ENCODE data around the gene EPHB6. TPM values are rescaled to one million over a fixed set of nuclear protein-coding genes. Genes with fewer than 3 reads are reported as not detected.

The EPHB6 gene
- total RNA-seq, 1 donor, result 4.0 TPM

- Histone ChIP-seq H3K4me3 (ENCODE audit: insufficient read depth, low read length) (no peak overlapping the region), H3K36me3 (ENCODE audit: insufficient read depth, low read length) (no peaks in the 10 kb centered on the region), H2AFZ (ENCODE audit: low read length) (no peak overlapping the region), H3K27ac (ENCODE audit: low read depth, low read length) (no peak overlapping the region), H4K20me1 (ENCODE audit: insufficient read depth, low read length) (no peaks in the 10 kb centered on the region), H3K9me3 (ENCODE audit: low read depth, low read length) (no peaks in the 10 kb centered on the region), H3K79me2 (ENCODE audit: insufficient read depth, low read length) (no peaks in the 10 kb centered on the region), H3K4me1 (ENCODE audit: insufficient read depth, low read length) (no peaks in the 10 kb centered on the region), H3K4me2 (ENCODE audit: insufficient read depth, low read length) (no peak overlapping the region), H3K27me3 (ENCODE audit: insufficient read depth, low read length) (peaks cover 11% of the 10 kb centered on the region)
- no peak for DNase-seq (ENCODE audit: insufficient read length, low spot score, missing footprints)
- TF ChIP-seq CTCF (IDR thresholded peaks at IDR 0.05; ENCODE audit: extremely low read depth, low read depth, low read length), result no peak
Observed at GRCh38 chr7:142879060-142879459, 24.2 kb downstream of the EPHB6 start.

GRCh38 chr7:142880876-142881505, 26.1 kb downstream of the EPHB6 start:
- peak; percentile 79 for TF ChIP-seq CTCF (IDR thresholded peaks at IDR 0.05; ENCODE audit: extremely low read depth, low read depth, low read length)
- DNase-seq (ENCODE audit: insufficient read length, low spot score, missing footprints), result no peak
- Histone ChIP-seq H3K27ac (ENCODE audit: low read depth, low read length) (no peak overlapping the region), H2AFZ (ENCODE audit: low read length) (no peak overlapping the region), H3K79me2 (ENCODE audit: insufficient read depth, low read length) (no peaks in the 10 kb centered on the region), H3K4me1 (ENCODE audit: insufficient read depth, low read length) (no peaks in the 10 kb centered on the region), H3K27me3 (ENCODE audit: insufficient read depth, low read length) (peaks cover 11% of the 10 kb centered on the region), H3K4me3 (ENCODE audit: insufficient read depth, low read length) (no peak overlapping the region), H3K4me2 (ENCODE audit: insufficient read depth, low read length) (no peak overlapping the region), H3K9me3 (ENCODE audit: low read depth, low read length) (no peaks in the 10 kb centered on the region), H4K20me1 (ENCODE audit: insufficient read depth, low read length) (no peaks in the 10 kb centered on the region), H3K36me3 (ENCODE audit: insufficient read depth, low read length) (no peaks in the 10 kb centered on the region)

- Histone ChIP-seq H2AFZ (ENCODE audit: low read length) (no peak overlapping the region), H3K9me3 (ENCODE audit: low read depth, low read length) (no peaks in the 10 kb centered on the region), H3K4me1 (ENCODE audit: insufficient read depth, low read length) (no peaks in the 10 kb centered on the region), H3K4me3 (ENCODE audit: insufficient read depth, low read length) (no peak overlapping the region), H3K27ac (ENCODE audit: low read depth, low read length) (no peak overlapping the region), H3K79me2 (ENCODE audit: insufficient read depth, low read length) (no peaks in the 10 kb centered on the region), H3K27me3 (ENCODE audit: insufficient read depth, low read length) (peaks cover 11% of the 10 kb centered on the region), H4K20me1 (ENCODE audit: insufficient read depth, low read length) (no peaks in the 10 kb centered on the region), H3K36me3 (ENCODE audit: insufficient read depth, low read length) (no peaks in the 10 kb centered on the region), H3K4me2 (ENCODE audit: insufficient read depth, low read length) (no peak overlapping the region)
- no peak for TF ChIP-seq CTCF (IDR thresholded peaks at IDR 0.05; ENCODE audit: extremely low read depth, low read depth, low read length)
- DNase-seq (ENCODE audit: insufficient read length, low spot score, missing footprints), result no peak
Observed at GRCh38 chr7:142881586-142882337, 26.9 kb downstream of the EPHB6 start.

- Histone ChIP-seq H3K27ac (ENCODE audit: low read depth, low read length) (no peak overlapping the region), H3K4me3 (ENCODE audit: insufficient read depth, low read length) (no peak overlapping the region), H3K27me3 (ENCODE audit: insufficient read depth, low read length) (peaks cover 11% of the 10 kb centered on the region), H2AFZ (ENCODE audit: low read length) (no peak overlapping the region), H3K9me3 (ENCODE audit: low read depth, low read length) (no peaks in the 10 kb centered on the region), H3K36me3 (ENCODE audit: insufficient read depth, low read length) (no peaks in the 10 kb centered on the region), H4K20me1 (ENCODE audit: insufficient read depth, low read length) (no peaks in the 10 kb centered on the region), H3K79me2 (ENCODE audit: insufficient read depth, low read length) (no peaks in the 10 kb centered on the region), H3K4me2 (ENCODE audit: insufficient read depth, low read length) (no peak overlapping the region), H3K4me1 (ENCODE audit: insufficient read depth, low read length) (no peaks in the 10 kb centered on the region)
- DNase-seq (ENCODE audit: insufficient read length, low spot score, missing footprints), result no peak
- no peak for TF ChIP-seq CTCF (IDR thresholded peaks at IDR 0.05; ENCODE audit: extremely low read depth, low read depth, low read length)
Observed at GRCh38 chr7:142882338-142882678, 27.4 kb downstream of the EPHB6 start.
